Skeletal muscle tissue (tissue), 4 donors: Measurements from ENCODE around the gene DQX1. TPM values are rescaled to one million over a fixed set of nuclear protein-coding genes. Genes with fewer than 3 reads are reported as not detected.
"Not testable (repeated sequence)": the region's sequence is repeated elsewhere in the genome, so short reads cannot be mapped to it uniquely, and the experiment has no call there.

ENCODE experiments used
- H3K27ac ChIP-seq: one replicate; pipeline ENCODE4 v1.7.0; 2013; ENCODE audit warnings: mild to moderate bottlenecking, low read depth, low read length, inconsistent platforms
- H3K27me3 ChIP-seq, 3 donors: one replicate each; pipeline ENCODE4 v1.7.0; 2013; ENCODE audit warnings: low read length in 3 of 3; ENCODE audit not compliant: control insufficient read depth in 3 of 3, insufficient read depth in 3 of 3
- H3K36me3 ChIP-seq, 3 donors: one replicate each; pipeline ENCODE4 v1.7.0; 2013; ENCODE audit warnings: low read length in 3 of 3; ENCODE audit not compliant: control insufficient read depth in 3 of 3, insufficient read depth in 3 of 3
- H3K4me1 ChIP-seq, 3 donors: one replicate each; pipeline ENCODE4 v1.7.0; 2013; ENCODE audit warnings: low read length in 3 of 3, mild to moderate bottlenecking in 3 of 3; ENCODE audit not compliant: control insufficient read depth in 3 of 3, insufficient read depth in 3 of 3
- H3K4me3 ChIP-seq, 3 donors: one replicate each; pipeline ENCODE4 v1.7.0; 2013; ENCODE audit warnings: low read length in 3 of 3
- H3K9ac ChIP-seq, 3 donors: one replicate each; pipeline ENCODE4 v1.7.0; 2013; ENCODE audit warnings: low read length in 3 of 3, mild to moderate bottlenecking in 3 of 3, moderate library complexity in 2 of 3, low read depth in 1 of 3
- H3K9me3 ChIP-seq, 3 donors: one replicate each; pipeline ENCODE4 v1.7.0; 2013; ENCODE audit warnings: low read length in 3 of 3; ENCODE audit not compliant: control insufficient read depth in 3 of 3
- total RNA-seq: library from RNA; depleted of rRNA; stranded (reverse); fragments of >200 nt; gene quantifications from one replicate; pipeline ENCODE4 v1.2.3, GENCODE V29; 2014
- donor health status: Osteomylitis.

Gene DQX1
- total RNA-seq, 1 donor from 2014 or later = not detected

- H3K27ac ChIP-seq = no peak overlapping the region
- H3K27me3 ChIP-seq = peaks cover 0 to 8% (median 3%) of the 10 kb centered on the region in 3 donors
These were observed 40.2 kb upstream of the DQX1 start for GRCh38 chr2:74566076-74566753.

GRCh38 chr2:74564222-74564621 is 38.2 kb upstream of the DQX1 start:
- no peak overlapping the region for H3K9ac ChIP-seq
- H3K27ac ChIP-seq = no peak overlapping the region
- peaks cover 3 to 10% (median 8%) of the 10 kb centered on the region in 3 donors for H3K27me3 ChIP-seq
- H3K9me3 ChIP-seq = no peaks in the 10 kb centered on the region
- no peak overlapping the region for H3K4me3 ChIP-seq
- no peaks in the 10 kb centered on the region for H3K4me1 ChIP-seq
- no peaks in the 10 kb centered on the region for H3K36me3 ChIP-seq

More at GRCh38 chr2:74566076-74566753, 40.2 kb upstream of the DQX1 start:
- Histone ChIP-seq H3K9me3 (no peaks in the 10 kb centered on the region), H3K9ac (no peak overlapping the region), H3K4me1 (no peaks in the 10 kb centered on the region), H3K4me3 (no peak overlapping the region), H3K36me3 (no peaks in the 10 kb centered on the region)

GRCh38 chr2:74562126-74562775 is 36.2 kb upstream of the DQX1 start:
- Histone ChIP-seq H3K9ac (no peak overlapping the region), H3K4me3 (no peak overlapping the region), H3K36me3 (no peaks in the 10 kb centered on the region), H3K27ac (no peak overlapping the region), H3K4me1 (no peaks in the 10 kb centered on the region), H3K9me3 (no peaks in the 10 kb centered on the region), H3K27me3 (peaks cover 6 to 10% (median 8%) of the 10 kb centered on the region in 3 donors)

- peaks cover 8 to 15% (median 12%) of the 10 kb centered on the region in 3 donors for H3K27me3 ChIP-seq
- not testable (repeated sequence) for H3K9ac ChIP-seq, H3K4me1 ChIP-seq, H3K36me3 ChIP-seq, H3K4me3 ChIP-seq, H3K27ac ChIP-seq, H3K9me3 ChIP-seq
These were observed 35.0 kb upstream of the DQX1 start for GRCh38 chr2:74561022-74561421.

- H3K4me3 ChIP-seq = no peak overlapping the region
- H3K9me3 ChIP-seq = no peaks in the 10 kb centered on the region
- peaks cover 11 to 19% (median 15%) of the 10 kb centered on the region in 3 donors for H3K27me3 ChIP-seq
- no peak overlapping the region for H3K9ac ChIP-seq
- H3K36me3 ChIP-seq = peaks cover 0 to 3% (median 0%) of the 10 kb centered on the region in 3 donors
- H3K27ac ChIP-seq = no peak overlapping the region
- H3K4me1 ChIP-seq = peaks cover 0 to under 1% (median 0%) of the 10 kb centered on the region in 3 donors
These were observed 34.6 kb upstream of the DQX1 start for GRCh38 chr2:74560591-74560990.

GRCh38 chr2:74559912-74560311 is 33.9 kb upstream of the DQX1 start:
- peaks cover 0 to 7% (median 3%) of the 10 kb centered on the region in 3 donors for H3K4me1 ChIP-seq
- peaks cover 16 to 25% (median 22%) of the 10 kb centered on the region in 3 donors for H3K27me3 ChIP-seq
- H3K9me3 ChIP-seq = no peaks in the 10 kb centered on the region
- H3K27ac ChIP-seq = no peak overlapping the region
- no peak overlapping the region for H3K9ac ChIP-seq
- peaks cover 0 to 3% (median 0%) of the 10 kb centered on the region in 3 donors for H3K36me3 ChIP-seq
- no peak overlapping the region for H3K4me3 ChIP-seq

- Histone ChIP-seq H3K9me3 (no peaks in the 10 kb centered on the region), H3K9ac (no peak overlapping the region), H3K36me3 (peaks cover 0 to 3% (median 0%) of the 10 kb centered on the region in 3 donors), H3K27me3 (peaks cover 16 to 36% (median 28%) of the 10 kb centered on the region in 3 donors), H3K4me1 (peaks cover 0 to 13% (median 3%) of the 10 kb centered on the region in 3 donors), H3K27ac (no peak overlapping the region), H3K4me3 (no peak overlapping the region)
These were observed 32.5 kb upstream of the DQX1 start for GRCh38 chr2:74558284-74559230.

GRCh38 chr2:74556831-74557370 is 30.9 kb upstream of the DQX1 start:
- Histone ChIP-seq H3K27me3 (peaks cover 9 to 44% (median 38%) of the 10 kb centered on the region in 3 donors), H3K9me3 (no peaks in the 10 kb centered on the region), H3K4me1 (peaks cover 3 to 18% (median 6%) of the 10 kb centered on the region in 3 donors), H3K4me3 (no peak overlapping the region), H3K27ac (no peak overlapping the region), H3K9ac (no peak overlapping the region), H3K36me3 (peaks cover 0 to 3% (median 0%) of the 10 kb centered on the region in 3 donors)

GRCh38 chr2:74556159-74556558 is 30.1 kb upstream of the DQX1 start:
- H3K9ac ChIP-seq = no peak overlapping the region
- no peak overlapping the region for H3K27ac ChIP-seq
- peak overlapping the region in 1 of 3 donors; percentile 75 for H3K4me3 ChIP-seq

More at GRCh38 chr2:74556159-74556558, 30.1 kb upstream of the DQX1 start:
- H3K4me1 ChIP-seq = peaks cover 3 to 18% (median 6%) of the 10 kb centered on the region in 3 donors
- no peaks in the 10 kb centered on the region for H3K9me3 ChIP-seq
- peaks cover 0 to 3% (median 0%) of the 10 kb centered on the region in 3 donors for H3K36me3 ChIP-seq
- H3K27me3 ChIP-seq = peaks cover 8 to 49% (median 40%) of the 10 kb centered on the region in 3 donors
